Central memory CD8-positive, alpha-beta T cell (primary cell): ENCODE results near the gene FBH1.
A peak's percentile ranks its signal among the peaks of the same experiment; 100 is the strongest.
"Not testable (repeated sequence)": the region's sequence is repeated elsewhere in the genome, so short reads cannot be mapped to it uniquely, and the experiment has no call there.

Experiments used
- ATAC-seq: fragments of 150-1000 bp; cut with Tn5 transposase; replicated peaks from 2 replicates; pipeline ENCODE4 v1.10.0; 2022; ENCODE audit warnings: mild to moderate bottlenecking, moderate FRiP score, moderate number of reproducible peaks; ENCODE audit not compliant: poor library complexity, severe bottlenecking; ENCODE audit errors: extremely low read depth
- DNase-seq, 2 donors: peaks; one replicate each; pipeline ENCODE4 v3.0.0; 2021; ENCODE audit warnings: low spot score in 2 of 2
- H3K27ac Mint-ChIP-seq: one replicate; pipeline ENCODE4 v1.8.0; 2022; ENCODE audit warnings: low read depth, mild to moderate bottlenecking, moderate library complexity, mixed read lengths
- H3K27me3 Mint-ChIP-seq: one replicate; pipeline ENCODE4 v1.8.0; 2022; ENCODE audit warnings: mixed read lengths
- H3K36me3 Mint-ChIP-seq: one replicate; pipeline ENCODE4 v1.8.0; 2022; ENCODE audit warnings: mild to moderate bottlenecking, moderate library complexity, mixed read lengths; ENCODE audit not compliant: insufficient read depth
- H3K4me1 Mint-ChIP-seq: one replicate; pipeline ENCODE4 v1.8.0; 2022; ENCODE audit warnings: mixed read lengths
- H3K4me3 Mint-ChIP-seq: one replicate; pipeline ENCODE4 v1.8.0; 2022; ENCODE audit warnings: mild to moderate bottlenecking, moderate library complexity, mixed read lengths
- H3K9me3 Mint-ChIP-seq: one replicate; pipeline ENCODE4 v1.8.0; 2022; ENCODE audit warnings: mixed read lengths

Gene FBH1

GRCh38 chr10:5889624-5890451, at the start of gene FBH1, which contains the start of gene ANKRD16:
TSS of gene FBH1 (plus strand) at chr10:5890243. CDS start at chr10:5890346, 103 bp downstream.
TSS of gene ANKRD16 (minus strand) at chr10:5889893. CDS start at chr10:5889354, 539 bp downstream.
- Mint-ChIP-seq H3K9me3 (no peaks in the 10 kb centered on the region), H3K27ac (peak within 1 kb of the TSS; percentile 75), H3K36me3 (peaks cover 7% of the 10 kb centered on the region), H3K4me3 (peak within 1 kb of the TSS; percentile 95), H3K4me1 (peaks cover 51% of the 10 kb centered on the region), H3K27me3 (no peaks in the 10 kb centered on the region)
- ATAC-seq (peak; percentile 88), DNase-seq (peak; percentile 93 to 96)

- ATAC-seq (no peak), DNase-seq (no peak)
- H3K27ac Mint-ChIP-seq: no peak overlapping the region
- no peaks in the 10 kb centered on the region for H3K9me3 Mint-ChIP-seq
- H3K27me3 Mint-ChIP-seq: peaks cover 16% of the 10 kb centered on the region
- peaks cover 3% of the 10 kb centered on the region for H3K36me3 Mint-ChIP-seq
- H3K4me3 Mint-ChIP-seq: no peak overlapping the region
- H3K4me1 Mint-ChIP-seq: no peaks in the 10 kb centered on the region
Measured at GRCh38 chr10:5840314-5841307, 49.4 kb upstream of the FBH1 start.

- H3K4me3 Mint-ChIP-seq: no peak overlapping the region
- ATAC-seq (no peak), DNase-seq (no peak)
- H3K4me1 Mint-ChIP-seq: no peaks in the 10 kb centered on the region
- H3K27ac Mint-ChIP-seq: no peak overlapping the region
- H3K9me3 Mint-ChIP-seq: no peaks in the 10 kb centered on the region
- peaks cover 3% of the 10 kb centered on the region for H3K36me3 Mint-ChIP-seq
- peaks cover 16% of the 10 kb centered on the region for H3K27me3 Mint-ChIP-seq
Measured at GRCh38 chr10:5841965-5842364, 48.1 kb upstream of the FBH1 start.

GRCh38 chr10:5843686-5844344, 46.2 kb upstream of the FBH1 start:
- DNase-seq: no peak
- Mint-ChIP-seq H3K4me3 (no peak overlapping the region), H3K4me1 (no peaks in the 10 kb centered on the region), H3K27ac (peak overlapping the region; percentile 17), H3K9me3 (no peaks in the 10 kb centered on the region), H3K36me3 (peaks cover 3% of the 10 kb centered on the region), H3K27me3 (peaks cover 16% of the 10 kb centered on the region)
- ATAC-seq: no peak

GRCh38 chr10:5844345-5845055, 45.5 kb upstream of the FBH1 start:
- Mint-ChIP-seq H3K36me3 (peaks cover 3% of the 10 kb centered on the region), H3K9me3 (no peaks in the 10 kb centered on the region), H3K27ac (peak overlapping the region; percentile 17), H3K4me3 (no peak overlapping the region), H3K27me3 (peaks cover 16% of the 10 kb centered on the region), H3K4me1 (no peaks in the 10 kb centered on the region)
- ATAC-seq (no peak), DNase-seq (no peak)

GRCh38 chr10:5846667-5847066, 43.4 kb upstream of the FBH1 start:
- not testable (repeated sequence) for H3K36me3 Mint-ChIP-seq, ATAC-seq, H3K27me3 Mint-ChIP-seq, H3K27ac Mint-ChIP-seq, H3K4me1 Mint-ChIP-seq, H3K4me3 Mint-ChIP-seq, H3K9me3 Mint-ChIP-seq, DNase-seq

- Mint-ChIP-seq H3K9me3 (no peaks in the 10 kb centered on the region), H3K27ac (no peak overlapping the region), H3K4me1 (no peaks in the 10 kb centered on the region), H3K27me3 (peaks cover 18% of the 10 kb centered on the region), H3K36me3 (no peaks in the 10 kb centered on the region), H3K4me3 (no peak overlapping the region)
- ATAC-seq: no peak
- no peak for DNase-seq
Measured at GRCh38 chr10:5854131-5854475, 35.9 kb upstream of the FBH1 start.

- H3K27me3 Mint-ChIP-seq: peaks cover 18% of the 10 kb centered on the region
- no peaks in the 10 kb centered on the region for H3K36me3 Mint-ChIP-seq
- H3K27ac Mint-ChIP-seq: no peak overlapping the region
- H3K4me1 Mint-ChIP-seq: no peaks in the 10 kb centered on the region
- ATAC-seq: no peak
- no peaks in the 10 kb centered on the region for H3K9me3 Mint-ChIP-seq
- DNase-seq: no peak
- no peak overlapping the region for H3K4me3 Mint-ChIP-seq
Measured at GRCh38 chr10:5855979-5856700, 33.9 kb upstream of the FBH1 start.

GRCh38 chr10:5856701-5857004, 33.4 kb upstream of the FBH1 start:
- H3K9me3 Mint-ChIP-seq: no peaks in the 10 kb centered on the region

GRCh38 chr10:5858811-5859210, 31.2 kb upstream of the FBH1 start:
- Mint-ChIP-seq H3K36me3 (no peaks in the 10 kb centered on the region), H3K27ac (no peak overlapping the region), H3K4me3 (no peak overlapping the region), H3K9me3 (no peaks in the 10 kb centered on the region), H3K27me3 (peaks cover 7% of the 10 kb centered on the region), H3K4me1 (no peaks in the 10 kb centered on the region)
- ATAC-seq (no peak), DNase-seq (no peak)

More at GRCh38 chr10:5856701-5857004, 33.4 kb upstream of the FBH1 start:
- Mint-ChIP-seq H3K27ac (no peak overlapping the region), H3K27me3 (peaks cover 18% of the 10 kb centered on the region), H3K4me3 (no peak overlapping the region), H3K4me1 (no peaks in the 10 kb centered on the region), H3K36me3 (no peaks in the 10 kb centered on the region)
- no peak for ATAC-seq
- no peak for DNase-seq

- Mint-ChIP-seq H3K27ac (no peak overlapping the region), H3K36me3 (no peaks in the 10 kb centered on the region), H3K4me1 (no peaks in the 10 kb centered on the region), H3K4me3 (no peak overlapping the region), H3K27me3 (peaks cover 7% of the 10 kb centered on the region), H3K9me3 (no peaks in the 10 kb centered on the region)
- ATAC-seq (no peak), DNase-seq (no peak)
Measured at GRCh38 chr10:5860066-5860465, 30.0 kb upstream of the FBH1 start.
